Smooth muscle cell (in vitro differentiated cells): Measurements from ENCODE around the gene NCSTN. TPM values are rescaled to one million over a fixed set of nuclear protein-coding genes. Genes with fewer than 3 reads are reported as not detected.

ENCODE experiments used
- DNase-seq: peaks from one replicate; lab custom pipeline; 2025; ENCODE audit not compliant: unreplicated experiment; lab: John Stamatoyannopoulos, UW
- H2AFZ ChIP-seq: fragments of 200-600 bp; sonication (generic); 2 replicates; pipeline ENCODE4 v1.6.0; 2016; ENCODE audit warnings: antibody characterized with exemption, low read depth, mild to moderate bottlenecking
- H3F3A ChIP-seq: fragments of 200-600 bp; sonication (generic); 2 replicates; pipeline ENCODE4 v1.6.0; 2017; ENCODE audit warnings: antibody characterized with exemption, low read depth
- H3K27ac ChIP-seq: fragments of 200-600 bp; sonication (generic); 2 replicates; pipeline ENCODE4 v1.5.1; 2016; ENCODE audit warnings: low read depth, mild to moderate bottlenecking
- H3K27me3 ChIP-seq: fragments of 200-600 bp; sonication (generic); 2 replicates; pipeline ENCODE4 v1.6.1; 2016; ENCODE audit warnings: low read depth, mild to moderate bottlenecking
- H3K36me3 ChIP-seq: fragments of 200-600 bp; sonication (generic); 2 replicates; pipeline ENCODE4 v1.5.1; 2016; ENCODE audit warnings: low read depth
- H3K4me1 ChIP-seq: fragments of 200-600 bp; sonication (generic); 2 replicates; pipeline ENCODE4 v1.5.1; 2016; ENCODE audit warnings: low read depth
- H3K4me2 ChIP-seq: fragments of 200-600 bp; sonication (generic); 2 replicates; pipeline ENCODE4 v1.6.0; 2016; ENCODE audit warnings: mild to moderate bottlenecking
- H3K4me3 ChIP-seq: fragments of 200-600 bp; sonication (generic); 2 replicates; pipeline ENCODE4 v1.5.1; 2016; ENCODE audit warnings: mild to moderate bottlenecking
- H3K79me2 ChIP-seq: fragments of 200-600 bp; sonication (generic); 2 replicates; pipeline ENCODE4 v1.6.0; 2016; ENCODE audit warnings: low read depth, mild to moderate bottlenecking
- H3K9ac ChIP-seq: fragments of 200-600 bp; sonication (generic); 2 replicates; pipeline ENCODE4 v1.6.0; 2016; ENCODE audit warnings: low read depth
- H3K9me3 ChIP-seq: fragments of 200-600 bp; sonication (generic); replicated peaks from 2 replicates; pipeline ENCODE4 v1.5.1; 2016; ENCODE audit warnings: low read depth
- H4K20me1 ChIP-seq: fragments of 200-600 bp; sonication (generic); 2 replicates; pipeline ENCODE4 v1.6.0; 2016; ENCODE audit warnings: low read depth
- WGBS: methylation state at CpG from one replicate; pipeline ENCODE4 v1.1.7; 2016; ENCODE audit warnings: low lambda C conversion rate; 5-methylcytosine and 5-hydroxymethylcytosine counted together
- polyA plus RNA-seq: library from polyadenylated mRNA; unstranded; fragments of >200 nt; fragmentation: Nextera tagmentation; extraction: Ambion mirVana; gene quantifications from 2 replicates; pipeline ENCODE4 v1.2.1, GENCODE V29; 2016
- total RNA-seq: library from RNA; depleted of rRNA; stranded (reverse); fragments of >200 nt; gene quantifications from 2 replicates; pipeline ENCODE4 v1.2.3, GENCODE V29; 2014
- TF ChIP-seq, protein P1 (sequence below): fragments of 200-600 bp; sonication (generic); IDR thresholded peaks from 2 replicates; pipeline ENCODE4 v1.5.1; 2017; ENCODE audit warnings: borderline replicate concordance, mild to moderate bottlenecking, antibody characterized with exemption; ENCODE audit not compliant: insufficient read depth, poor library complexity, severe bottlenecking

The NCSTN gene
- total and polyA plus RNA-seq, 2 experiments from 2014 or later = 73.4 to 81.4 TPM

DNA sequence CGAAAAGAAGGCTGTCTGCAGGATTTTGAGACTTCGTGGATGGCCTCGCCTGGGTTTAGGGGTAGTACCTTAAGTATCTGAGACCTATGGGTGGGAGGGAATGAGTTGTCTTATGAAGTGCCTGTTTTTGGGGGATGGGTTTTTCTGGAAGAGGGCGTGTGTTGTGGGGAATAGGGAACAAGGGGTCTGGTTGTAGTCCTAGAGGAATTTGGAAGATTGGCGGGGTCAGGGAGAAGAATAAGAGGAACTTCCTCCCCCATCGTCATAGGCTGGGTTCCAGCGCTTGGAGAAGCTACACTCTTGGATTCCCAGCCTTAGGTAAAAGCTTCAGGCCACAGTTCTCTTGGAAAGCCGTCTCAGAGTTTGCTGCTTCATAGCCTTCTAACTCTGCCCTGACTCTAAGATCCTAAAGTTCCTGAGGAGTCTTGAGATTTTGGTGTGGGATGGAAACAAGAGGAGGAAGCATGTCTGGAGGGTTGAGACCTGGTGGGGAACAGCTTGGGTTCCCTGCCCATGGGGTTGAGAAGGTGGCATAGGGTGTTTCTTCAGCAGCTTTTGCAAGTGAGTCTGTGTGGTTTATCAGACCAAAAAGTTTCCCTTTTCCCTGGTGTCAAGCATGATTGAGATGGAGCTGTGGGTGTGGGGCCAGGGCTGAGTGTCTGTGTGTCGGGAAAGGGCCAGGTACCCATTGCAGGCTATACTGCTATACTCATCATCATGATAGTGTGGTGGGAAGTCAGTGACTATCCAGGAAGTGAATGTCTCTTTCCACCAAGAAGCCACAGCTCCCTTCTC, 59.0 kb downstream of the NCSTN start:
- Histone ChIP-seq H4K20me1 (peaks cover 6% of the 10 kb centered on the region), H3K27me3 (no peaks in the 10 kb centered on the region), H3K79me2 (peaks cover 6% of the 10 kb centered on the region), H3K9me3 (no peaks in the 10 kb centered on the region), H2AFZ (no peak overlapping the region), H3K36me3 (no peaks in the 10 kb centered on the region), H3K4me2 (peak overlapping the region; percentile 99), H3K27ac (no peak overlapping the region), H3K9ac (no peak overlapping the region), H3K4me3 (peak overlapping the region; percentile 99), H3K4me1 (peaks cover 48% of the 10 kb centered on the region), H3F3A (no peaks in the 10 kb centered on the region)
- 73% methylated on average over 9 of the region's 9 CpGs for WGBS
- TF ChIP-seq, protein P1, sequence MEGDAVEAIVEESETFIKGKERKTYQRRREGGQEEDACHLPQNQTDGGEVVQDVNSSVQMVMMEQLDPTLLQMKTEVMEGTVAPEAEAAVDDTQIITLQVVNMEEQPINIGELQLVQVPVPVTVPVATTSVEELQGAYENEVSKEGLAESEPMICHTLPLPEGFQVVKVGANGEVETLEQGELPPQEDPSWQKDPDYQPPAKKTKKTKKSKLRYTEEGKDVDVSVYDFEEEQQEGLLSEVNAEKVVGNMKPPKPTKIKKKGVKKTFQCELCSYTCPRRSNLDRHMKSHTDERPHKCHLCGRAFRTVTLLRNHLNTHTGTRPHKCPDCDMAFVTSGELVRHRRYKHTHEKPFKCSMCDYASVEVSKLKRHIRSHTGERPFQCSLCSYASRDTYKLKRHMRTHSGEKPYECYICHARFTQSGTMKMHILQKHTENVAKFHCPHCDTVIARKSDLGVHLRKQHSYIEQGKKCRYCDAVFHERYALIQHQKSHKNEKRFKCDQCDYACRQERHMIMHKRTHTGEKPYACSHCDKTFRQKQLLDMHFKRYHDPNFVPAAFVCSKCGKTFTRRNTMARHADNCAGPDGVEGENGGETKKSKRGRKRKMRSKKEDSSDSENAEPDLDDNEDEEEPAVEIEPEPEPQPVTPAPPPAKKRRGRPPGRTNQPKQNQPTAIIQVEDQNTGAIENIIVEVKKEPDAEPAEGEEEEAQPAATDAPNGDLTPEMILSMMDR = no peak
- no peak for DNase-seq

DNA sequence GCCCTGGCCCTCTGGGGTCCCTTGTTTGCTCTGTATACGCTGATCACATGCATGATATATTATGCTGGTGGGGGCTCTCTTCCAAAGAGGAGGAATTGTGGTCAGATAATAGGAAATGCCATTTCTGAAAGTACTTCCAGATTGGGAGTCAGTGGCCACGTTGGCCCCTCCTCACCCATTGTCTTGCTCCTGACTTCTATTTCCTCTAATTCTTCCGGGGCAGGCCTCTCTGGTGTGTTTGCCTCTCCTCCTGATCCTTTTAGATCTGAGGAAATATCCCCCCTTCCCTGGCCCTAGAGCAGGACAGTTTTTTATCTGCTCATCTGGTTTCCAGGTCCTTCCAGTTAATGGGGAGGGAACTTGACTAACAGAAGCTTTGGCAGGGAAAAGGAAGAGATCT, 60.1 kb downstream of the NCSTN start:
- H3K9ac ChIP-seq = no peak overlapping the region
- no peaks in the 10 kb centered on the region for H3K9me3 ChIP-seq
- WGBS = 60% methylated on average over 3 of the region's 3 CpGs

DNA sequence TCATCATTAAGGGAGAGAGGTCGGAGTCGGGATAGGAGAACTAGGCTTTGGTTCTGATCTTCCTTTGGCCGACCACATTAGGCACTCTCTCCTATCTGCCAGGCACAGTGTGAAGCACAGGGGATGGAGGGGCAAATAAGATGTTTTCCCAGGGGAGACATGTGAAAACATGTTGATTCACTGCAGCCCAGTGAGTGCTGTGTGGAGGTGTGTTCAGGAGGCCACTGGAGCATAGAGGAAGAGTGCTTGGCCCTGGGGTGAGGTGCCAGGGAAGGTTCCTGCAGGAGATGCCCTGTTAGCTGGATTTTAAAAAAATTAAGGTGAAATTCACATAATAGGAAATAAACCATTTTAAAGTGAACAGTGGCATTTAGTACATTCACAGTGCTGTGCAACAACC, 60.9 kb downstream of the NCSTN start:
- Histone ChIP-seq H3K27me3 (no peaks in the 10 kb centered on the region), H3K9me3 (no peaks in the 10 kb centered on the region), H3K4me2 (no peak overlapping the region), H3K36me3 (no peaks in the 10 kb centered on the region), H3K27ac (no peak overlapping the region), H3K79me2 (peaks cover 11% of the 10 kb centered on the region), H3K4me1 (peaks cover 60% of the 10 kb centered on the region), H3K9ac (no peak overlapping the region), H4K20me1 (peaks cover 15% of the 10 kb centered on the region), H2AFZ (no peak overlapping the region), H3F3A (no peaks in the 10 kb centered on the region), H3K4me3 (no peak overlapping the region)
- WGBS = 87% methylated on average over 3 of the region's 3 CpGs
- no peak for DNase-seq
- TF ChIP-seq, protein P1 = no peak

More for the DNA sequence above, 60.1 kb downstream of the NCSTN start:
- Histone ChIP-seq H3K36me3 (no peaks in the 10 kb centered on the region), H3K27me3 (no peaks in the 10 kb centered on the region), H4K20me1 (peaks cover 7% of the 10 kb centered on the region), H3K4me1 (peaks cover 58% of the 10 kb centered on the region), H3F3A (no peaks in the 10 kb centered on the region), H3K4me3 (no peak overlapping the region), H3K27ac (no peak overlapping the region), H2AFZ (no peak overlapping the region), H3K79me2 (peaks cover 11% of the 10 kb centered on the region), H3K4me2 (no peak overlapping the region)
- no peak for DNase-seq
- TF ChIP-seq, protein P1 = no peak
